ENCODE results near the gene PIP5K1C. TPM values are rescaled to one million over a fixed set of nuclear protein-coding genes. Genes with fewer than 3 reads are reported as not detected.

The PIP5K1C gene
- total RNA-seq, 1 donor from 2014 or later = 75.7 TPM

DNA sequence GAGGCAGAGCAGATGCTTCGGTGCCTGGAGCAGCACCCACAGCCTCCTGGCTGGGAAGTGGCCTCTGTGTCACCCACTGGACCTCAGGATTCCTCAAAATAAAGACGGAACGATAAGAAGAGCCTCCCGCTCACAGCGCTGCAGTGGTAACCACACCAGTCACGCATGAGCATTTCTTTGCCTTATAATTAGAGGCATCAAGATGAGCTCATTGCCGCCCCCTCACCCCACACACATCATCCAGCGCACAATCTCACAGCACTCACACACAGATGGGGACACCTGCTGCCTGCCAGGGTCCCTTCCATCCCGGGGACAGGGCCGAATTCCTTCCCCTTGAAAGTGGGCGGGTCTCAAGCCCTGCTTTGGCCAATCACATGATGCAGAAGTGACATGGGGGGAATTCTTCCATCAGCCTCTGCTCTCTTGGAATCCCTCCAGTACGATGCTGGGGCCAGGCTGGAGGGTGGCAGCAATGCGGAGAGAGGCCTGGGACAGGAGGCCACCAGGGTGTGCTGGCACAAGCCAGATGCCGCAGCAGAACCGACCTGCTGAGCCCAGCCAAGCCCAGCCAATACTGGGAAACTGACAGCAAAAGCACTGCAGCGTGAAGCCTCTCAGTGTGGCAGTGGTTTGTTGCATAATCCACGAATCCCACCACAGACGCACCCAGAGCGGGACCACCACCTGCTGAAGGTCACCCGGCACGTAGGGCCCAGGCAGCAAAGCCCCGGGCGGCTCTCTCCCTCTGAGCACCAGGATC, 16.0 kb downstream of the PIP5K1C start:
- DNase-seq (ENCODE audit: extremely low spot score, unreplicated experiment) = no peak
- peak overlapping the region; percentile 49 for H3K4me3 Mint-ChIP-seq (ENCODE audit: unreplicated experiment)
- no peaks in the 10 kb centered on the region for H3K27me3 Mint-ChIP-seq (ENCODE audit: unreplicated experiment)
- H3K4me1 Mint-ChIP-seq (ENCODE audit: unreplicated experiment) = peaks cover 47% of the 10 kb centered on the region
- TF ChIP-seq CTCF (IDR thresholded peaks at IDR 0.05) = no peak
- H3K9me3 Mint-ChIP-seq (ENCODE audit: unreplicated experiment) = no peaks in the 10 kb centered on the region
- peak overlapping the region; percentile 94 for H3K27ac Mint-ChIP-seq (ENCODE audit: unreplicated experiment)
- peaks cover 10% of the 10 kb centered on the region for H3K36me3 Mint-ChIP-seq (ENCODE audit: unreplicated experiment)

DNA sequence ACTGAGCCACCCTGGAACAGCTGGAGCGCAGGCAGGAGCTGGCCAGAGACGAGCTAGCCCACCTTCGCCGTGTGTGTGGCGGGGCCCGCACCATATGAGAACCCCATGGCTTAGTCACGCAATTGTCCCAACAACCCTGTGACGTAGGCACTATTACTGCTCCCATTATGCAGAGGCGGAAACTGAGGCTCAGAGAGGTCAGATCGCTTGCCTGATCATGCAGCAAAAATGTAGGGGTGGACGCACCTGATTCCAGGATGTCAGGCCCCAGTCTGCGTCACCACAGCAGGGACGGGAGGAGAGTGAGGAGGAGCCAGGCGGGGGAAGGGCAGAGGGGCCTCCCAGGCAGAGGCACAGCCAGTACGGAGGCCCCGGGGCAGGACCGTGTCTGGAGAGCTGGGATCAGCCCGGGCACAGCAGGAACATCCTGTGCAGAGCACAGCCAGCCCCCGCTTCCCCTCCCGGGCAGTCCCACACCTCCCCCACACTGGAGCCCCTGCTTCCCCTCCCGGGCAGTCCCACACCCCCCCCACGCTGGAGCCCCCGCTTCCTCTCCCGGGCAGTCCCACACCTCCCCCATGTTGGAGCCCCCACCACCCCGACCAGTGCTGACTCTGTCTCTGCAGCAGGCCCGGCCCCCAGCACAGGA, 16.7 kb downstream of the PIP5K1C start:
- DNase-seq (ENCODE audit: extremely low spot score, unreplicated experiment) = peak; percentile 93
- Mint-ChIP-seq H3K4me1 (ENCODE audit: unreplicated experiment) (peaks cover 46% of the 10 kb centered on the region), H3K9me3 (ENCODE audit: unreplicated experiment) (no peaks in the 10 kb centered on the region), H3K36me3 (ENCODE audit: unreplicated experiment) (peaks cover 10% of the 10 kb centered on the region), H3K27ac (ENCODE audit: unreplicated experiment) (peak overlapping the region; percentile 94), H3K27me3 (ENCODE audit: unreplicated experiment) (no peaks in the 10 kb centered on the region), H3K4me3 (ENCODE audit: unreplicated experiment) (peak overlapping the region; percentile 49)
- TF ChIP-seq CTCF (IDR thresholded peaks at IDR 0.05) = no peak

GRCh38 chr19:3682741-3683404, 17.4 kb downstream of the PIP5K1C start:
- peak; percentile 83 for DNase-seq (ENCODE audit: extremely low spot score, unreplicated experiment)
- TF ChIP-seq CTCF (IDR thresholded peaks at IDR 0.05) = no peak
- Mint-ChIP-seq H3K27ac (ENCODE audit: unreplicated experiment) (peak overlapping the region; percentile 94), H3K27me3 (ENCODE audit: unreplicated experiment) (no peaks in the 10 kb centered on the region), H3K9me3 (ENCODE audit: unreplicated experiment) (no peaks in the 10 kb centered on the region), H3K4me1 (ENCODE audit: unreplicated experiment) (peaks cover 43% of the 10 kb centered on the region), H3K4me3 (ENCODE audit: unreplicated experiment) (no peak overlapping the region), H3K36me3 (ENCODE audit: unreplicated experiment) (peaks cover 10% of the 10 kb centered on the region)

GRCh38 chr19:3682286-3682685, 18.0 kb downstream of the PIP5K1C start:
- Mint-ChIP-seq H3K4me3 (ENCODE audit: unreplicated experiment) (no peak overlapping the region), H3K27me3 (ENCODE audit: unreplicated experiment) (no peaks in the 10 kb centered on the region), H3K36me3 (ENCODE audit: unreplicated experiment) (peaks cover 10% of the 10 kb centered on the region), H3K27ac (ENCODE audit: unreplicated experiment) (peak overlapping the region; percentile 94), H3K9me3 (ENCODE audit: unreplicated experiment) (no peaks in the 10 kb centered on the region), H3K4me1 (ENCODE audit: unreplicated experiment) (peaks cover 44% of the 10 kb centered on the region)
- TF ChIP-seq CTCF (IDR thresholded peaks at IDR 0.05) = no peak
- DNase-seq (ENCODE audit: extremely low spot score, unreplicated experiment) = no peak

- no peak for TF ChIP-seq CTCF (IDR thresholded peaks at IDR 0.05)
- Mint-ChIP-seq H3K9me3 (ENCODE audit: unreplicated experiment) (no peaks in the 10 kb centered on the region), H3K36me3 (ENCODE audit: unreplicated experiment) (peaks cover 8% of the 10 kb centered on the region)
Measured at GRCh38 chr19:3680939-3681338, 19.3 kb downstream of the PIP5K1C start.

More at GRCh38 chr19:3680939-3681338, 19.3 kb downstream of the PIP5K1C start:
- DNase-seq (ENCODE audit: extremely low spot score, unreplicated experiment) = no peak
- peaks cover 44% of the 10 kb centered on the region for H3K4me1 Mint-ChIP-seq (ENCODE audit: unreplicated experiment)
- no peaks in the 10 kb centered on the region for H3K27me3 Mint-ChIP-seq (ENCODE audit: unreplicated experiment)
- H3K4me3 Mint-ChIP-seq (ENCODE audit: unreplicated experiment) = no peak overlapping the region
- no peak overlapping the region for H3K27ac Mint-ChIP-seq (ENCODE audit: unreplicated experiment)
